GM12878 (cell line): Measurements from ENCODE around the gene KRT72. TPM values are rescaled to one million over a fixed set of nuclear protein-coding genes. Genes with fewer than 3 reads are reported as not detected.

ENCODE experiments used
- ATAC-seq: fragments of 200-7000 bp; cut with Tn5 transposase; 3 replicates; pipeline ENCODE4 v1.9.1; 2020; ENCODE audit warnings: mild to moderate bottlenecking, moderate library complexity
- BruUV-seq: library from RNA; stranded (reverse); fragments of 400-500 nt; replicated peaks from 2 replicates; lab custom pipeline; 2021; lab: Mats Ljungman, UMichigan
- CTCF ChIA-PET: fragments of 300-600 bp; sonication (Branson Sonifier 250); formaldehyde crosslinking; extraction: SDS; loops from one replicate; lab custom pipeline; 2021; ENCODE audit warnings: inconsistent platforms; lab: Yijun Ruan, JAX
- POLR2A ChIA-PET: fragments of 350-600 bp; formaldehyde crosslinking; extraction: SDS; loops from one replicate; lab custom pipeline; 2021; ENCODE audit warnings: inconsistent platforms; lab: Charles Lee
- RAD21 ChIA-PET: fragments of 300-600 bp; sonication (Branson Sonifier 250); formaldehyde crosslinking; loops from one replicate; lab custom pipeline; 2023; ENCODE audit warnings: antibody characterized with exemption; ENCODE audit not compliant: unreplicated experiment; lab: Charles Lee
- SMC1A ChIA-PET: fragments of 300-600 bp; sonication (Branson Sonifier 250); formaldehyde crosslinking; loops from one replicate; lab custom pipeline; 2023; ENCODE audit not compliant: unreplicated experiment, uncharacterized antibody; lab: Charles Lee
- DNase-seq: peaks from one replicate; pipeline ENCODE4 v3.0.0-alpha.2; 2011; ENCODE audit warnings: low read depth, low spot score
- FAIRE-seq: peaks from 3 replicates; lab custom pipeline; 2011; peaks lifted over from hg19 to GRCh38; lab: Jason Lieb, UNC
- H2AFZ ChIP-seq: 2 replicates; pipeline ENCODE4 v1.6.0; 2011; ENCODE audit warnings: low read depth, low read length, control low read depth; ENCODE audit not compliant: control insufficient read depth
- H3K27ac ChIP-seq: 2 replicates; pipeline ENCODE4 v1.5.1; 2011; ENCODE audit warnings: control low read depth; ENCODE audit not compliant: control insufficient read depth, insufficient read depth
- H3K27me3 ChIP-seq, 2 experiments: replicated peaks in 1 of 2; 2 replicates each; pipeline versions ENCODE4 v1.6.0 to v1.6.1; 2011; ENCODE audit warnings: low read length in 1 of 2; ENCODE audit not compliant: control insufficient read depth in 2 of 2, insufficient read depth in 2 of 2
- H3K36me3 ChIP-seq, 2 experiments: 2 replicates each; pipeline ENCODE4 v1.5.1; 2011; ENCODE audit warnings: low read length in 1 of 2; ENCODE audit not compliant: control insufficient read depth in 2 of 2, insufficient read depth in 2 of 2
- H3K4me1 ChIP-seq: 2 replicates; pipeline ENCODE4 v1.6.1; 2011; ENCODE audit warnings: mild to moderate bottlenecking, low read length, moderate library complexity, mixed read lengths; ENCODE audit not compliant: control insufficient read depth, insufficient read depth
- H3K4me2 ChIP-seq: 2 replicates; pipeline ENCODE4 v1.6.0; 2011; ENCODE audit warnings: control low read depth; ENCODE audit not compliant: control insufficient read depth, insufficient read depth
- H3K4me3 ChIP-seq: fragments of 200-600 bp; sonication (generic); 2 replicates; pipeline ENCODE4 v1.5.1; 2016
- H3K79me2 ChIP-seq: 2 replicates; pipeline ENCODE4 v1.6.0; 2011; ENCODE audit warnings: low read length; ENCODE audit not compliant: control insufficient read depth, insufficient read depth
- H3K9ac ChIP-seq: 2 replicates; pipeline ENCODE4 v1.8.0; 2011; ENCODE audit warnings: low read length, control low read depth, mixed read lengths; ENCODE audit not compliant: control insufficient read depth, insufficient read depth
- H3K9me3 ChIP-seq: replicated peaks from 3 replicates; pipeline ENCODE4 v1.5.1; 2011; ENCODE audit warnings: mild to moderate bottlenecking, low read length; ENCODE audit not compliant: control insufficient read depth, insufficient read depth
- H4K20me1 ChIP-seq: 2 replicates; pipeline ENCODE4 v1.6.0; 2011; ENCODE audit not compliant: control insufficient read depth, insufficient read depth
- CREM ChIP-seq: IDR thresholded peaks from 2 replicates; pipeline ENCODE4 v1.6.1; 2014; ENCODE audit warnings: antibody characterized with exemption, low read depth
- HCFC1 ChIP-seq: fragments of 150-350 bp; IDR thresholded peaks from 2 replicates; pipeline ENCODE4 v1.6.1; 2014; ENCODE audit warnings: low read length
- HDAC6 ChIP-seq: fragments of 200-600 bp; sonication (generic); IDR thresholded peaks from one replicate; pipeline ENCODE4 v1.8.0; 2017; ENCODE audit warnings: antibody characterized with exemption; ENCODE audit not compliant: unreplicated experiment
- MEF2A ChIP-seq: IDR thresholded peaks from 2 replicates; pipeline ENCODE4 v1.6.1; 2011; ENCODE audit warnings: low read depth, mild to moderate bottlenecking, low read length, moderate library complexity; ENCODE audit not compliant: insufficient read depth
- MXI1 ChIP-seq: fragments of 150-350 bp; IDR thresholded peaks from 2 replicates; pipeline ENCODE4 v1.6.1; 2011; ENCODE audit warnings: low read depth, mild to moderate bottlenecking, inconsistent platforms, low read length, improper control_type of control experiment
- POLR2AphosphoS5 ChIP-seq: IDR thresholded peaks from 2 replicates; pipeline ENCODE4 v1.6.1; 2011; ENCODE audit warnings: mild to moderate bottlenecking, low read length, inconsistent platforms
- RAD21 ChIP-seq: IDR thresholded peaks from 2 replicates; pipeline ENCODE4 v1.6.1; 2011; ENCODE audit warnings: mild to moderate bottlenecking, low read depth, low read length, moderate library complexity; ENCODE audit not compliant: insufficient read depth
- RCOR1 ChIP-seq: conservative IDR thresholded peaks from 2 replicates; pipeline ENCODE4 v1.6.1; 2012; ENCODE audit warnings: low read depth, low read length, improper control_type of control experiment
- RELA ChIP-seq: fragments of 450-650 bp; IDR thresholded peaks from 2 replicates; pipeline ENCODE4 v1.8.0; 2014; ENCODE audit warnings: borderline replicate concordance; ENCODE audit not compliant: partially characterized antibody
- SIX5 ChIP-seq: IDR thresholded peaks from 2 replicates; pipeline ENCODE4 v1.6.1; 2011; ENCODE audit warnings: mild to moderate bottlenecking, low read depth, low read length, moderate library complexity; ENCODE audit not compliant: severe bottlenecking
- SMAD5 ChIP-seq: IDR thresholded peaks from 2 replicates; pipeline ENCODE4 v1.6.1; 2016; ENCODE audit warnings: antibody characterized with exemption, low read depth
- ZBTB11 ChIP-seq: fragments of 450-650 bp; formaldehyde crosslinking; IDR thresholded peaks from 2 replicates; pipeline ENCODE4 v1.5.0; 2022; ENCODE audit warnings: mild to moderate bottlenecking, missing genetic modification characterization
- WGBS: methylation state at CpG from one replicate; pipeline ENCODE4 v1.1.6; 2016; ENCODE audit warnings: low lambda C conversion rate; ENCODE audit not compliant: insufficient replicate concordance, insufficient coverage; ENCODE audit errors: missing lambda C conversion rate; 5-methylcytosine and 5-hydroxymethylcytosine counted together
- in situ Hi-C: fragments of 300-500 bp; cut with MboI; formaldehyde crosslinking; loops from 9 replicates; pipeline ENCODE4 v1.14.3; 2018; ENCODE audit warnings: mixed read lengths
- intact Hi-C: fragments of 100-400 bp; cut with micrococcal nuclease; formaldehyde crosslinking; loops from one replicate; pipeline ENCODE4 v1.14.2; 2022; ENCODE audit not compliant: unreplicated experiment
- polyA plus RNA-seq, 11 experiments: library from polyadenylated mRNA; depleted of rRNA in 4 of 11; unstranded in 6 of 11; stranded (reverse) in 5 of 11; fragments of >200 nt; fragmentation: Nextera tagmentation in 4 of 11; fragmentation: Illumina TruSeq in 1 of 11; extraction: Ambion mirVana in 4 of 11; extraction: Trizol in 1 of 11; gene quantifications; 1 replicate in 1 of 11; 2 replicates in 10 of 11; pipeline versions ENCODE4 v1.2.1 to v1.2.3, GENCODE V29; 2011 to 2016; ENCODE audit warnings: inconsistent platforms in 2 of 11, missing spikeins in 2 of 11, low read depth in 1 of 11
- total RNA-seq, 4 experiments: library from RNA; depleted of rRNA in 3 of 4; stranded (reverse); fragments of >200 nt in 3 of 4; fragmentation: Illumina TruSeq in 1 of 4; extraction: Trizol in 1 of 4; gene quantifications; 2 replicates each; pipeline versions ENCODE4 v1.2.1 to v1.2.3, GENCODE V29; 2013 to 2021

The KRT72 gene
- total and polyA plus RNA-seq, 10 of the 15 experiments (the other 5 are each of a cell fraction or from before 2014, with no cell fraction given) = not detected

GRCh38 chr12:52578469-52578868, 22.8 kb downstream of the KRT72 start:
- ATAC-seq = no peak
- no peak for DNase-seq
- SMC1A ChIA-PET = interaction anchor here (1.1 kb wide), 1 partner anchor 13 kb away, joined by 3 read pairs; no protein-coding TSS in a partner anchor
- no peak overlapping the region for H3K27ac ChIP-seq
- H3K79me2 ChIP-seq = no peaks in the 10 kb centered on the region
- no peak overlapping the region for H2AFZ ChIP-seq
- no TSS peak for BruUV-seq
- CTCF ChIA-PET = interaction anchor here (0.6 to 1.5 kb wide), 4 partner anchors 292 to 1349 kb away, joined by 3 to 6 read pairs (median 3); no protein-coding TSS in a partner anchor
- no peaks in the 10 kb centered on the region for H3K9me3 ChIP-seq
- intact Hi-C loops = no loop called here
- RAD21 ChIA-PET = interaction anchor here (0.8 kb wide), 1 partner anchor 292 kb away, joined by 3 read pairs; no protein-coding TSS in a partner anchor
- FAIRE-seq = no peak
- no peak overlapping the region for H3K9ac ChIP-seq
- 14% methylated on average over 3 of the region's 3 CpGs for WGBS
- H4K20me1 ChIP-seq = peaks cover 4% of the 10 kb centered on the region; the same call in 1 of the 2 replicates
- POLR2A ChIA-PET = no interaction called here
- H3K27me3 ChIP-seq = peaks cover 3 to 7% of the 10 kb centered on the region in 2 experiments; a peak in 3 of 4 replicates
- no peaks in the 10 kb centered on the region for H3K36me3 ChIP-seq
- no peak overlapping the region for H3K4me2 ChIP-seq
- H3K4me1 ChIP-seq = no peaks in the 10 kb centered on the region
- H3K4me3 ChIP-seq = no peak overlapping the region
- TF ChIP-seq CREM (no peak), RELA (no peak), HDAC6 (no peak), HCFC1 (no peak), MXI1 (no peak), ZBTB11 (CRISPR knock-in tag) (no peak), MEF2A (no peak), SMAD5 (no peak), RAD21 (no peak), SIX5 (no peak), POLR2AphosphoS5 (no peak), RCOR1 (no peak)
- TF ChIP-seq, all 136 proteins: peak for 0
- in situ Hi-C loops = no loop called here
